NOMO-1 treated with DMSO at 0.1 percent for 48 hours (cell line): Measurements from ENCODE around the gene CCDC80.
A peak's percentile ranks its signal among the peaks of the same experiment; 100 is the strongest.

Experiments used
- DNase-seq: peaks from one replicate; lab custom pipeline; 2025; ENCODE audit not compliant: unreplicated experiment; lab: John Stamatoyannopoulos, UW

The CCDC80 gene

DNA sequence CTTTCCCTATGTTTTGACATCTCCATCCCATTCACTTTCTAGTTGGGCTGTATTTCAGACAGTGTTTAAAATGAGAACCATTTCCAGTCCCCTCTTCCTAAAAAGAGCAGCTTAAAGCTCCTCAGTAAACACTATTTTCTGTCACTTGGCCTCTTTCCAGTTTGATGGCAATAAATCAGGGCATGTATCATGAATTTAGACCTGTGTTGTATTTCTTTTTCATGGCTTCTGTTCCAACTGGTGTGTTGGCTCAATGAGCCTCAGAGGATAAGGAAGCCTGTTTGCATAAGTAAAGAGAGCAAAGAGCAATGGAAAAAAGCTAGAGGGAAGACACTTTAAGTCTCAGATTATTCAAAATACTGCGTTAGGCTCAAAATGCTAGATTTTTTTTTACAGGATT, 7.2 kb downstream of the CCDC80 start:
- DNase-seq: no peak

GRCh38 chr3:112633191-112633590, 7.8 kb downstream of the CCDC80 start:
- DNase-seq: peak; percentile 56

DNA sequence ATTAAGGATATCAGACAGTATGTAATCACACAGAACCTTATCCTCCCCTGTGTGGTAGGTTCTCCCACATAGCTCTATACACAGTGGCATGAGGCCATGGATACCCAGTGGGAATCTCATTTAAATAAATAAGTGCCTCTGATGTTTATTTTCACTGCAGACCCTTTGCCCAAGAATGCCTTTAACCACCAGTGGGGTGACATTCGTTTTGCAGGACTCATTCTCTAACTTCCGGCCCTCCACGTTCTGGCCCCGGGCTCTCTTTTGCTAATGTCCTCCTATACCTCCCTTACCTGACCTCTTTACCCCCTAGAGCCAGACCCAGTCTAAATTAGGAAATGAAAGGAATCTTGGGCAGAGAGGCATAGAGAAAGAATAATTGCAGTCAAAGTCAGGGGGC, 8.3 kb downstream of the CCDC80 start:
- no peak for DNase-seq

DNA sequence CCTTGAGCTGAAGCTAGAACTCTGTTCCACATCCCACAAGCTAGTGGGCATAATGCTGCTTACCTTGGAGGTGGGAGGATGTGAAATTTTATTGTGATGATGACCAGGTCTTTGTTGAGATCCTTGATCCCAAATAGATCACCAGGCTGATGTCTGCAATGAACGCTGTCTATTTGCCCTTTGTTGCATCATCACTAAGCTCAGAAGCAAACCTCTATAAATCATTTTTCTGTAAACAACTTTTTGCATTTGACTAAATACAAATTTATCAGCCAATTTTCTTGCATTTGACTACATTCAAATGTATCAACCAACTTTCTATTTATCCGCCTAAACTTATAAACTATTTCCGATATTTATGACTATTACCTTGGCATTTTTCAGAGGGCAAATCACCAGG, 9.7 kb downstream of the CCDC80 start:
- no peak for DNase-seq

- DNase-seq: peak; percentile 39
Measured at GRCh38 chr3:112629425-112629824, 11.5 kb downstream of the CCDC80 start.

DNA sequence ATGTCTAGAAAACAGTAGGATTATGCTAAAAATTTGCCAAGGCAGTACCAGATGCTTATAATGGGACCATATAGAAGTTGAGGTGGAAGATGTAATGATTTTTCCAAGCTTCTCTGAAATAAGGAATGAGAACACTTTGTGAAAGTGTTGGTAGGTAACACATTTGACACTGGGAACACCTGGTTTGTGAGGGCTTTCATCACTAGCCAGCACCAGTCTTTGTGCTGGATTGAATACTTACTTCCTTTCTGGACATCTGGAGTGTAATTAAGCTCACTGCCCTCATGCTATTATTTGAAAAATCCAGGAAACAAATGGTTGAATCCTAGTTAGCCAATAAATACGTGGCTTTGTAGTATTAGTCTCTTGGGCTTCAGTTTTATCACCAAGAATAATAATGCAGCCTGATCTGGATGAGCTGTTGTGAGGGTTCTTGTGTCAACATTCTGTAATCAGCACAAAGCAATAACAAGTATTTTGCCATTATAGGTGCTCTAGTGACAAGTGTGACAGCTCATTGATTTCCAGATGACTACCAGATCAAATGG, 12.9 kb downstream of the CCDC80 start:
- no peak for DNase-seq

DNA sequence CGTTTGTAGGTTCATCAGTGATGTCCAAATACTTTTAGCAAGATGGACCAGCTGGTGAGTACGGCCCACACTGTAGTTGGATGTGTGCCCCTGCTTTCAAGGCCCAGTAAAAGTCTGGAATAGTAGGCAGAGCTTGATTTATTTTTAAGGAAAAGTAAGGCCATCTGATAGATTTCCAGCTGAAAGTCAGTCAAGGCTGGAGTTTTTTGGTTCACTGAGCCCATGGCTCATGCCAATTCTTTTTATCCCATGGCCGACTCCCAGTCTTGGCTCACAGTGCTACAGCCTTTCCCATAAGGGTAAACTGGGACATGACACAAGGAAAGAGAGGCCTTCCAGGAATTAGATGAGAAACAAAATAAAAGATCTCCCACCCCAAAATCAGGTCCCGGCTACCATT, 13.5 kb downstream of the CCDC80 start:
- DNase-seq: no peak

DNA sequence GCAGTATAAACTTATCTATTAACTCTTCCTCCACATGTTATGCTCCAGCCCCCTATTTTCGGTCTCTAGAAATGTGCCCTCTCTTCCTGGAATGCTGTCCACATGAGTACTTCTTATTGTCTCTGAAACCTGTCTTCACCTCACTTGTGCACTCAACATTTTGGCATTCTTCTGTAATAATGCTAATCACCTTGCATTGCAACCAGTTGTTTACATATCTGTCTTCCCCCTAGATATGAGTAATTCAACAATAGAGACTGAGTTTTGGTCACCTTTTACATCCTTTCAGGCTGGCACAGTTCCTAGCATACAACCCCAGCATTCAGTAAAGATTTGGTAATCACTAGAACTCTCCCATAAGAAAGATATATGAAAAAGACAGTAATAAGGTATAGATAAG, 17.2 kb downstream of the CCDC80 start:
- no peak for DNase-seq

DNA sequence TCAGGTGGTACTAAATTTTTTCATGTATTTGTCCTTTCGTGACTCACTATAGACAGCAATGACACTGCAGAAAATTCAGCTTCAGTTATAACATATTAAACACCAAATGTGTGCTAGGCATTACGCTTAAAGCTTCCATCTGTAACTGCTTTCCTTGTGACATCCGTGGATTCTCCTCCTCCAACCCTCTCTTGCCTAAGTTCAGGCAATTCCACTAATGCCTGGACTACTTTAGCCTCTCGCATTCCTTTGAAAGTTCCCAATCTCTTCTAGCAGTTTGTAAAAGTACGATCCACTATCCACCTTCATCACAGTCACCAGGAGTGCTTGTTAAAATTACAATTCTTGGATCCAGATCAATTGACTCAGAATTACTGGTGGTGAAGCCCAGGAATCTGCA, 17.7 kb downstream of the CCDC80 start:
- no peak for DNase-seq

DNA sequence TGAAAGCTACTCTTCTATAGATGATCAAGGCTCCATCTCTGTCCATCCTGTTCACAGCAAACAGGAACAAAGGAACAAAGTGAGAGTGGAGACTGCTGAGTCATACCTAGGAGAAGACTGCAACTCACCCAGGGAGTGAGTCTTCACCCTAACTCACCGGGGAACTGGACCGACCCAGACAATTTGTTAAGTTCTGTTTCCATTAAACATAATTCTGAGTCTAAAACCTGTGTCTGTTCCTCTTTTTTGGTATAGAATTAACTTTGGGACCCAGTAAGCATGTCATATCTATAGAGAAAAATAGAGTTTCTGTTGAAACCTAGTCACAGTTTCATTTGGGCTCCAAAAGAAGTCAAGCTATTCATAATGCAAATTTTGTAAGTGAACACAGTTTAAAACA, 21.6 kb downstream of the CCDC80 start:
- peak; percentile 17 for DNase-seq

GRCh38 chr3:112617285-112617684, 23.7 kb downstream of the CCDC80 start:
- DNase-seq: no peak

DNA sequence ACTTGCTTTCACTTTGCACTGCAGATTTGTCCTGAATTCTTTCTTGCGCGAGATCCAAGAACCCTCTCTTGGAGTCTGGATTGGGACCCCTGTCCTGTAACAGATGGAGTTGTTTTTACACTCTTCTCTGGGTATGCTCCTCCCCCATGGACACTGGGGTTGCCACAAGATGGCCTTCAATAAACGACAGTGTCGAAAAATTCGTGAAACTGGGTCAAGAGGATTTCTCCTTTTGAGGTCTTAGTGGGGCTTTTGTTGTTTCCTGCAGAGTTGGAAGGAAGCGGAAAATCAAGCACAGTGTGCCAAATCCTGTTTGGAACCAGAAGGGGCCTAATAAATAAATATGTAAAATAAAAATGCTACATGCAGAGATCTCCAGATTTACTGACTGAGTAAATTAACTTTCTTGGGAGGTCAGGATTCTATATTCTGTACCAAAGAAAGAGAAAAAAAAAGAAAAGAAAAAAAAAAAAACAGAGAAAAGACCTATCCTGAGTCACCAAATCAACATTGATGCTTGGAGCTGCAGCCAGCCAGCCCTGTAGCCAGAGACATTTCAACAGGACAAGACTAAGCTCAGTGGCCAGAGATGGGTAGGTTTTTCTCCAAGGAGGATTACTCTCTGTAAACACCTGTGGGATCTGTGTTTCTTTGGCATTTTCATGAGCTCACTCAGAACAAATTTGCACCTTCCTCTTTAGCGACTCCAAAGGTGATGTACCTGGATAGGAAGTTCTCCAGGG, 24.8 kb downstream of the CCDC80 start:
- no peak for DNase-seq

DNA sequence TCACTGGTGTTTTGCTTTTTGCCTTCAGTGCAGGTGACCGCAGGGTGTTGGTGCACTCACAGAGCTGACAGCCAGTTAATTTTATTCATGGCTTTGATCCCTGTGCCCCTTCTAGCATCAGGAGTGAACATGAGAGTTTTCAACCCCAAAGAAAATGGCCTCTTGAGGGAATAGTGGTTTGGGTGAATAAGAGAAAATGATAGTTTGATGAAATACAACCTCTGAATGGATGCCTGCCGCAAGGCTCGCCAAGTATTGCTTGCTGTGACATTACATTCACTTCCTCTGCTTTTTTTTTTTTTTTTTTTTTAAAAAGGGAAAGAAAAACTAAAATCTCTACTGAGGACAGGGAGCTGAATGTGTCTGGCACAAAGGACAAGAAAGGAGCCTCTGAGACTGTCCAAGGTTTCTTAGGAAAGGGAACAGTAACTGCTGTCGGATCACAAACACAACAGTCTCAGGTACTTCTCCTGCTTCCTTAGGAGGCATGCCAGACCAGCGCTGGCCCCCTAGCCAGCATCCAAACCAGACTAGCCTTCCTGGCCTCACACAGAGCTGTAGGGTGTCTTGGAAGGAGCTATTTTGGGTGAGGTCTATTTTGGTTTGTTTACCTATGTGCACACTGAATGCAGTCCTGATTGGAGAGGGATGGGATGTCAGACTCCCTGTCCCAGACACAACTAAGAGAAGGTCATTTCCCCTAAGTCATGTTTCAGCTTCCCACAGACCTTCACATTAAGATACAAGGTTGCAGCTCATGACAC, 29.0 kb downstream of the CCDC80 start:
- DNase-seq: peak; percentile 34

- DNase-seq: peak; percentile 38
Measured at GRCh38 chr3:112610121-112610520, 30.8 kb downstream of the CCDC80 start.

GRCh38 chr3:112607863-112608262, 33.1 kb downstream of the CCDC80 start:
- DNase-seq: no peak

- DNase-seq: no peak
Measured at GRCh38 chr3:112606098-112606497, 34.8 kb downstream of the CCDC80 start.

GRCh38 chr3:112605285-112605684, 35.7 kb downstream of the CCDC80 start:
- no peak for DNase-seq

DNA sequence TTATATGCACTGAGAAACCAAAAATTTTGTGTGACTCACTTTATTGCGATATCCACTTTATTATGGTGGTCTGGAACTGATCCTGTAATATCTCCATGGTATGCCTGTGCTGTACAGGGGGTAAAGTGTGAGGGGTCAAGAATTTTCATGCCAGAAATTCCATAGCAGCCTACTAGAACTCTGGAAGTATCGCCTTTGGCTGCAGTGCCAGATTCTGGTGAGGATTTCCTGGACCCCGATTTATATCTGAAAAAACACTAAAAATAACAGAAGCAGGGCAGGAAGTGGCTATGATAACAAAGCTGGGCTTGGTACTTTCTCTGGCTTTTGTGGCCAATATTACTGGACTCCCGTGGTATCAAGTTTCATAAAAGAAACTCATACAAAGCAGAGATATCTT, 36.4 kb downstream of the CCDC80 start:
- no peak for DNase-seq

GRCh38 chr3:112602217-112602838, 38.6 kb downstream of the CCDC80 start:
- no peak for DNase-seq

DNA sequence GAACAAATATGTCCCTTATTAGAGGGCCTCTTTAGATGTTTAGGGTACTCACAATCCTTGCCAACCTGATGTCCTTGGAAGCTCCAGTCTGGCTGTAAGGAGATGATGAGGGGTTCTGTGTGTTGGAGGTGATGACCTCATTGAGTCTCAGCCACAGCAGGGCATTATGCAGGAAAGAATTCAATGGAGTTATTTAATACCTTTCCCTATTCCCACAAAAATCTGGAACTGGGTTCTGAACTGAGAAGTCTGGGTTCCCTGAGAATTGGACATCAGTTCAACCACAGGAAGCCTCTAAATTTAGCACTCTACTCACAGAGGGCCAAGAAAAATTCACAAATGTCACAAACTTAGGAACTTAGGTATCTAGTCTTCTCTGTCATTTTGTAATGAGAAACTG, 42.2 kb downstream of the CCDC80 start:
- DNase-seq: no peak

DNA sequence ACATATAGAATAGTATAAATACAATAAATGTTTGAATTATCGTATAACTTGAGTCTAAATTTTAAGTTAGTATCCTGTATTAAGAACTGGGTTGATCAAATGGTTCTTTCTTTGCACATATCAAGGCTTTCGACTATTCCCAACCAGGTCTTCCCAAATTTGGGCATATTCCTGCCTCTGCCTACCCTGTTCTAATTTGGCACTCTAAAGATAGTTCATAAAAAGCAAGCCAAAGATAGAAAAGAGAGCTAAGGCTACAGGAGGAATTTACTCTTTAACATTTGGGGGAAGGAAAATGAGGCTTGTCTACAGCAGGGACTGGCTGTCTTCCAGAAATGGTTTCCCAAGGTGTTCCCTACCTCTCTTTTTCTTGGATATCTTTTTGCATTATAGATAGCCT, 43.0 kb downstream of the CCDC80 start:
- no peak for DNase-seq

DNA sequence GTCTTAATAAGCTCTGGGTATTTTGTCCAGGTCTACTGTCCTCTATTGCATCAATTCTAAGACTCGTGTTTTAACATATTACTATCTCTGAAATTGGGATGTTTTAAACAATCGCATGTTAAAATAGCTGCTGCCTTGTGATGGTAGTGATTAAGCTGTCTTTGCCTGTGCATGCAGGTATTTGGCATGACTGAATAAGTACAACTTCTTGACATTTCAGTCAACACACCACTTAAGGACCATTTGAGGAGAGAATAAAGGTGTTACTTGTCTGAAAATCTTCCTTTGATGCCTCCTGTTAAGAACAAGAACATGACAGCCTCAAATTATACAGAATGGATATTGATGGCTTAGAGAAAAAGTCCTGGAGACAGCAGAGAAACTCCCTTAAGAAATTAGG, 46.1 kb downstream of the CCDC80 start:
- DNase-seq: no peak
